CD4-positive, alpha-beta T cell (primary cell): ENCODE data around the gene ZDBF2. TPM values are rescaled to one million over a fixed set of nuclear protein-coding genes. Genes with fewer than 3 reads are reported as not detected.

Experiments used
- ATAC-seq: fragments of 200-7000 bp; cut with Tn5 transposase; one replicate; pipeline ENCODE4 v1.10.0; 2022; ENCODE audit warnings: mild to moderate bottlenecking; ENCODE audit not compliant: poor library complexity
- CTCF ChIA-PET: fragments of 350-600 bp; sonication (Branson Sonifier 250); formaldehyde crosslinking; loops from one replicate; lab custom pipeline; 2021; ENCODE audit warnings: antibody characterized with exemption, inconsistent platforms; lab: Charles Lee
- POLR2A ChIA-PET: fragments of 350-600 bp; sonication (Branson Sonifier 250); formaldehyde crosslinking; loops from one replicate; lab custom pipeline; 2021; ENCODE audit warnings: antibody characterized with exemption, inconsistent platforms; lab: Charles Lee
- DNase-seq, 14 experiments: peaks; one replicate each; pipeline ENCODE4 v3.0.0-alpha.2; 2013 to 2020; ENCODE audit warnings: mixed read lengths in 2 of 14
- H3K27ac ChIP-seq, 2 donors: one replicate each; pipeline versions ENCODE4 v1.5.1 to v1.7.0; 2013; ENCODE audit warnings: low read length in 2 of 2, low read depth in 1 of 2, mild to moderate bottlenecking in 1 of 2
- H3K27me3 ChIP-seq, 2 experiments: 1 replicate in 1 of 2; 2 replicates in 1 of 2; pipeline versions ENCODE4 v1.6.1 to v1.7.0; 2013; ENCODE audit warnings: low read length in 2 of 2, control low read depth in 1 of 2, mild to moderate bottlenecking in 1 of 2, moderate library complexity in 1 of 2; ENCODE audit not compliant: insufficient read depth in 2 of 2, control insufficient read depth in 1 of 2
- H3K36me3 ChIP-seq: one replicate; pipeline ENCODE4 v1.6.1; 2013; ENCODE audit warnings: low read length, control low read depth; ENCODE audit not compliant: insufficient read depth
- H3K4me1 ChIP-seq: one replicate; pipeline ENCODE4 v1.6.1; 2013; ENCODE audit warnings: low read length, control low read depth; ENCODE audit not compliant: insufficient read depth
- H3K4me3 ChIP-seq: one replicate; pipeline ENCODE4 v1.5.1; 2013; ENCODE audit warnings: mild to moderate bottlenecking, low read length, moderate library complexity
- H3K9me3 ChIP-seq, 2 experiments: 1 replicate in 1 of 2; 2 replicates in 1 of 2; pipeline versions ENCODE4 v1.6.1 to v1.7.0; 2013; ENCODE audit warnings: low read length in 2 of 2, mild to moderate bottlenecking in 2 of 2, control low read depth in 1 of 2, moderate library complexity in 1 of 2; ENCODE audit not compliant: control insufficient read depth in 1 of 2, insufficient read depth in 1 of 2
- H3K27ac Mint-ChIP-seq: one replicate; pipeline ENCODE4 v1.8.0; 2020; ENCODE audit warnings: mixed read lengths
- H3K27me3 Mint-ChIP-seq: one replicate; pipeline ENCODE4 v1.8.0; 2021; ENCODE audit warnings: mixed read lengths
- H3K36me3 Mint-ChIP-seq: one replicate; pipeline ENCODE4 v1.8.0; 2021; ENCODE audit warnings: low read depth, mixed read lengths
- H3K4me1 Mint-ChIP-seq: one replicate; pipeline ENCODE4 v1.8.0; 2021; ENCODE audit warnings: low read depth, mixed read lengths
- H3K4me3 Mint-ChIP-seq: one replicate; pipeline ENCODE4 v1.8.0; 2020; ENCODE audit warnings: mild to moderate bottlenecking, mixed read lengths
- H3K9me3 Mint-ChIP-seq: one replicate; pipeline ENCODE4 v1.8.0; 2020; ENCODE audit warnings: mixed read lengths
- CTCF ChIP-seq: fragments of 200-600 bp; IDR thresholded peaks from one replicate; pipeline ENCODE4 v1.8.0; 2022; ENCODE audit warnings: antibody characterized with exemption, mild to moderate bottlenecking
- intact Hi-C, 2 experiments: fragments of 100-400 bp; cut with DNase I in 1 of 2; cut with micrococcal nuclease in 1 of 2; formaldehyde crosslinking; loops; one replicate each; pipeline versions ENCODE4 v1.15.1 to v1.9.0; 2023 to 2025; cut with DNase I, micrococcal nuclease
- total RNA-seq, 174 experiments: library from RNA in 2 of 174; stranded (reverse) in 2 of 174; gene quantifications; one replicate each; pipeline ENCODE4 v1.2.3 and lab custom pipeline; 2021 to 2026

The ZDBF2 gene
- total RNA-seq, 2 experiments from 2014 or later = 28.7 to 29.7 TPM

- no peaks in the 10 kb centered on the region for H3K9me3 Mint-ChIP-seq
- peaks cover 0 to 6% of the 10 kb centered on the region in 2 experiments for H3K9me3 ChIP-seq
- H3K4me3 ChIP-seq = no peak overlapping the region
- no peak overlapping the region for H3K4me3 Mint-ChIP-seq
- DNase-seq = no peak
- no peak for TF ChIP-seq CTCF
- intact Hi-C loops = no loop called here
- ChIA-PET CTCF (no interaction called here), POLR2A (no interaction called here)
- H3K36me3 ChIP-seq = no peaks in the 10 kb centered on the region
- no peak for ATAC-seq
- no peaks in the 10 kb centered on the region for H3K4me1 ChIP-seq
- peaks cover 8% of the 10 kb centered on the region for H3K4me1 Mint-ChIP-seq
- no peaks in the 10 kb centered on the region for H3K36me3 Mint-ChIP-seq
- no peak overlapping the region for H3K27ac Mint-ChIP-seq
- peaks cover 4% of the 10 kb centered on the region for H3K27me3 Mint-ChIP-seq
- H3K27ac ChIP-seq = no peak overlapping the region
- peaks cover 0 to 3% of the 10 kb centered on the region in 2 experiments for H3K27me3 ChIP-seq
These were observed 44.8 kb upstream of the ZDBF2 start for GRCh38 chr2:206229642-206230041.

DNA sequence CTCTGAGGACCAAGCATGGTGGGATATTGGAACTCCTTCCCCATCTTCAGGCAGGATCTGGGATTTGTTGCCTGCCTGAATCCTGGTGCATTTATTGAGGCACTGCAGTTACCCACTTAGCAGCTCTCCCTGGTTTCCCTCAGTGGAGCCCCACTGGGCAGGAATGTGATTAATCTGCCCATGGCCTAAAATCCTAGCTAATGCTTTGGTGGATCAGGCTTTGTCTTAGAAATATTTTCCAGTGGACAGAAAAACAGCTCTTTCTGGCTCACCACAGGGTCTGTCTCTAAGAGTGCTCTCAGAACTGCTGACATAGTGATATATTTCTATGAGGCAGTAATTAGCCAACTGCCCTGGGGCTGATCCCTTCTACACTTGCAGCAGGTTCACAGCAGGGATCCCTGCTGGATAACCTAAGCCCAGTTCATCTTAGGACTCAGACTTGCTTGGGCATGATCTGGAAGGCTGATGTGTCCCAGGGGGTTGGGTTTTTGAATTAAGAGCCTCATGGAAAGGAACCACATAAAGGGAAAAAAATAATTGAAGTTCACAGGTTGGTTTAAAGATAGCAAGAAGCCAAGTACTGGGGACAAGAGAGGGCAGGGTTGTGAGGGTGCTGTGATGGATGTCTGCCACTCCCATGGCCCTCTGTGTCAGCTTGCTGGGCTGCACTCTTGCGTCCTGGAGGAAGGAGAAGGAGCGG is 44.3 kb upstream of the ZDBF2 start:
- no peak overlapping the region for H3K27ac Mint-ChIP-seq
- H3K4me1 Mint-ChIP-seq = peaks cover 8% of the 10 kb centered on the region
- no peaks in the 10 kb centered on the region for H3K36me3 ChIP-seq
- H3K27me3 ChIP-seq = peaks cover 0 to 3% of the 10 kb centered on the region in 2 experiments
- ChIA-PET CTCF (no interaction called here), POLR2A (no interaction called here)
- no peaks in the 10 kb centered on the region for H3K36me3 Mint-ChIP-seq
- H3K27me3 Mint-ChIP-seq = peaks cover 4% of the 10 kb centered on the region
- DNase-seq = no peak
- no peak overlapping the region for H3K4me3 Mint-ChIP-seq
- no peaks in the 10 kb centered on the region for H3K9me3 Mint-ChIP-seq
- no peak overlapping the region for H3K4me3 ChIP-seq
- H3K4me1 ChIP-seq = no peaks in the 10 kb centered on the region
- H3K9me3 ChIP-seq = peaks cover 0 to 6% of the 10 kb centered on the region in 2 experiments
- intact Hi-C loops = no loop called here
- no peak for TF ChIP-seq CTCF
- H3K27ac ChIP-seq = no peak overlapping the region
- ATAC-seq = no peak

GRCh38 chr2:206231669-206232286 is 42.7 kb upstream of the ZDBF2 start:
- ChIA-PET CTCF (no interaction called here), POLR2A (no interaction called here)
- Mint-ChIP-seq H3K36me3 (no peaks in the 10 kb centered on the region), H3K9me3 (no peaks in the 10 kb centered on the region), H3K27ac (no peak overlapping the region), H3K4me1 (peaks cover 8% of the 10 kb centered on the region), H3K27me3 (peaks cover 4% of the 10 kb centered on the region), H3K4me3 (no peak overlapping the region)
- Histone ChIP-seq H3K27me3 (peaks cover 0 to 3% of the 10 kb centered on the region in 2 experiments), H3K27ac (no peak overlapping the region), H3K9me3 (peaks cover 0 to 4% of the 10 kb centered on the region in 2 experiments), H3K4me3 (no peak overlapping the region), H3K36me3 (no peaks in the 10 kb centered on the region), H3K4me1 (no peaks in the 10 kb centered on the region)
- ATAC-seq (no peak), DNase-seq (no peak)
- TF ChIP-seq CTCF = no peak
- intact Hi-C loops = no loop called here
